Vagina (tissue), 2 donors: ENCODE results near the gene TOMM7. TPM values are rescaled to one million over a fixed set of nuclear protein-coding genes. Genes with fewer than 3 reads are reported as not detected.

ENCODE experiments used
- DNase-seq, 2 donors: peaks; one replicate each; pipeline ENCODE4 v3.0.0-alpha.2; 2017; ENCODE audit errors: extremely low spot score in 2 of 2
- H3K27ac ChIP-seq: fragments of 200-600 bp; sonication (generic); one replicate; pipeline ENCODE4 v1.5.1; 2019
- H3K27me3 ChIP-seq: fragments of 200-600 bp; sonication (generic); one replicate; pipeline ENCODE4 v1.5.1; 2019
- H3K36me3 ChIP-seq, 2 donors: fragments of 200-600 bp; sonication (generic); one replicate each; pipeline ENCODE4 v1.5.1; 2017 to 2019
- H3K4me1 ChIP-seq: fragments of 200-600 bp; sonication (generic); one replicate; pipeline ENCODE4 v1.5.1; 2019
- H3K4me3 ChIP-seq, 2 donors: fragments of 200-600 bp; sonication (generic); 1 replicate in 1 of 2; 2 replicates in 1 of 2; pipeline ENCODE4 v1.5.1; 2016 to 2019
- H3K9me3 ChIP-seq: fragments of 200-600 bp; sonication (generic); one replicate; pipeline ENCODE4 v1.5.1; 2019
- POLR2A ChIP-seq, 2 donors: fragments of 450-650 bp; IDR thresholded peaks; one replicate each; pipeline ENCODE4 v1.6.1; 2017; ENCODE audit warnings: antibody characterized with exemption in 2 of 2, mild to moderate bottlenecking in 2 of 2, moderate library complexity in 2 of 2
- POLR2AphosphoS5 ChIP-seq, 2 donors: sonication (generic); formaldehyde crosslinking; IDR thresholded peaks; one replicate each; pipeline ENCODE4 v1.9.0; 2017; ENCODE audit warnings: antibody characterized with exemption in 2 of 2, mild to moderate bottlenecking in 2 of 2, low read depth in 1 of 2; ENCODE audit not compliant: insufficient read depth in 1 of 2
- intact Hi-C: fragments of 100-400 bp; cut with DNase I; formaldehyde crosslinking; loops from one replicate; pipeline ENCODE4 v1.15.1; 2023
- total RNA-seq: library from RNA; depleted of rRNA; stranded (reverse); fragments of >200 nt; gene quantifications from one replicate; pipeline ENCODE4 v1.2.3, GENCODE V29; 2016
- TF ChIP-seq, protein P1 (sequence below), 3 experiments: fragments of 450-650 bp in 2 of 3; fragments of 200-600 bp in 1 of 3; sonication (generic) in 1 of 3; IDR thresholded peaks; one replicate each; pipeline ENCODE4 v1.5.1; 2017 to 2019; ENCODE audit warnings: antibody characterized with exemption in 3 of 3, mild to moderate bottlenecking in 2 of 3, moderate library complexity in 2 of 3

The TOMM7 gene
- total RNA-seq, 1 donor from 2014 or later: 167 TPM

DNA sequence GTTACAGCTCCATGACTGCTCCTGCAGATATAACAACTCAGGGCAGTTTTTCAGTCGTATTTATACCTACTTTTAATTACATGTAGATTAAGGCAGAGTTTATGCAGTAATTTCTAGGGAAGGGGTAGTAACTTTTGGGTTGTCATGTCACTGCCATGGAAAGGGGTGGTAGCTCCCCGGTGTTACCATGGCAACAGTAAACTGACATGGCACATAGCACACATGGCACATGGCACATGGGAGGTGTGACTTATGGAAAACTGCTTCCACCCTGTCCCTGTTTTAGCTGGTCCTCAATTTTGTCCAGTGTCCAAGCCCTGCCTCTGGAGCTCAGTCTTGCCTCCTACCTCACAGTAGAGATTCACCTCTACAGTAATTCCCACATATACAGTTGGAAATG is 3.9 kb upstream of the TOMM7 start:
- intact Hi-C loops: no loop called here
- Histone ChIP-seq H3K36me3 (no peaks in the 10 kb centered on the region), H3K27me3 (no peaks in the 10 kb centered on the region), H3K4me1 (peaks cover 12% of the 10 kb centered on the region), H3K9me3 (no peaks in the 10 kb centered on the region), H3K4me3 (no peak overlapping the region), H3K27ac (no peak overlapping the region)
- no peak for TF ChIP-seq POLR2AphosphoS5 (IDR thresholded peaks at IDR 0.05; ENCODE audit: insufficient read depth in 1 of 2, low read depth in 1 of 2)
- no peak for TF ChIP-seq POLR2A (IDR thresholded peaks at IDR 0.05)
- TF ChIP-seq, protein P1, sequence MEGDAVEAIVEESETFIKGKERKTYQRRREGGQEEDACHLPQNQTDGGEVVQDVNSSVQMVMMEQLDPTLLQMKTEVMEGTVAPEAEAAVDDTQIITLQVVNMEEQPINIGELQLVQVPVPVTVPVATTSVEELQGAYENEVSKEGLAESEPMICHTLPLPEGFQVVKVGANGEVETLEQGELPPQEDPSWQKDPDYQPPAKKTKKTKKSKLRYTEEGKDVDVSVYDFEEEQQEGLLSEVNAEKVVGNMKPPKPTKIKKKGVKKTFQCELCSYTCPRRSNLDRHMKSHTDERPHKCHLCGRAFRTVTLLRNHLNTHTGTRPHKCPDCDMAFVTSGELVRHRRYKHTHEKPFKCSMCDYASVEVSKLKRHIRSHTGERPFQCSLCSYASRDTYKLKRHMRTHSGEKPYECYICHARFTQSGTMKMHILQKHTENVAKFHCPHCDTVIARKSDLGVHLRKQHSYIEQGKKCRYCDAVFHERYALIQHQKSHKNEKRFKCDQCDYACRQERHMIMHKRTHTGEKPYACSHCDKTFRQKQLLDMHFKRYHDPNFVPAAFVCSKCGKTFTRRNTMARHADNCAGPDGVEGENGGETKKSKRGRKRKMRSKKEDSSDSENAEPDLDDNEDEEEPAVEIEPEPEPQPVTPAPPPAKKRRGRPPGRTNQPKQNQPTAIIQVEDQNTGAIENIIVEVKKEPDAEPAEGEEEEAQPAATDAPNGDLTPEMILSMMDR (IDR thresholded peaks at IDR 0.05): no peak
- no peak for DNase-seq

DNA sequence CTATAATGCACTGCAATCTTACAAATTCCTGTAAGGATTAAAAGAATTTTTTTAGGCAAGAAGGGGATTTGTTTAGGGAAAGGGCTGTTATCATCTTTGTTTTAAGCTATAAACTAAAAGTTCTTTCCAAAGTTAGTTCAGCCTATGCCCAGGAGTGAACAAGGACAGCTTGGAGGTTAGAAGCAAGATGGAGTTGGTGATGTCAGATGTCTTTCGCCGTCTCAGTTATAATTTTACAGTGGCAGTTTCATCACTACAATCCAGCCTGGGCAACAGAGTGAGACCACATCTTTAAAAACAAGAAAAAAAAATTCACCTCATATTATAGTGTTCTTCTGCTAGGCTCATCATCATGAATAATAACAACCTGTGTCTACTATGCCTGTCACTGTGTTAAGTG is 2.1 kb upstream of the TOMM7 start:
- Histone ChIP-seq H3K9me3 (no peaks in the 10 kb centered on the region), H3K27me3 (no peaks in the 10 kb centered on the region), H3K36me3 (no peaks in the 10 kb centered on the region), H3K4me3 (no peak overlapping the region), H3K4me1 (peaks cover 30% of the 10 kb centered on the region), H3K27ac (no peak overlapping the region)
- no peak for DNase-seq
- TF ChIP-seq, protein P1 (IDR thresholded peaks at IDR 0.05): no peak
- TF ChIP-seq POLR2AphosphoS5 (IDR thresholded peaks at IDR 0.05; ENCODE audit: insufficient read depth in 1 of 2, low read depth in 1 of 2) (no peak), POLR2A (IDR thresholded peaks at IDR 0.05) (no peak)
- intact Hi-C loops: no loop called here

DNA sequence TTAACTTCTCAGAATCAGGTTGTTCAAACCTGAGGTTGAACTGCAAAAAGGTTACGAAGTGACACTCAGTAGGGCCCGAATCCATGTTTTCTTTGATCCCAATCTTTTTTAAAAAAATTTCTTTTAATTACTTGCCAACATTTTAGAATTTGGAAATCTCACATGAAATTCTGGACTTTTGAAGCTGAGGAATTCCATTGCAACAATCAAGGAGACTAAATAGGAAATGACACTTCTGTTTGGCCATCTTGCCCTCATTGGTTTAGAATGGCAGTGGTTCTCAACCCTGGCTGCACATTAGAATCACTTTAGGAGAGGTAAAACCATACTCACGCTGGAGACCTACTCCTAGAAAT is 471 bp upstream of the TOMM7 start:
- TF ChIP-seq, protein P1 (IDR thresholded peaks at IDR 0.05): no peak
- TF ChIP-seq POLR2A (IDR thresholded peaks at IDR 0.05) (no peak), POLR2AphosphoS5 (IDR thresholded peaks at IDR 0.05; ENCODE audit: insufficient read depth in 1 of 2, low read depth in 1 of 2) (no peak)
- no peaks in the 10 kb centered on the region for H3K36me3 ChIP-seq
- peak overlapping the region; percentile 84 to 93 for H3K4me3 ChIP-seq
- no peak for DNase-seq
- H3K27me3 ChIP-seq: no peaks in the 10 kb centered on the region
- intact Hi-C loops: no loop called here
- H3K9me3 ChIP-seq: no peaks in the 10 kb centered on the region
- peaks cover 35% of the 10 kb centered on the region for H3K4me1 ChIP-seq
- H3K27ac ChIP-seq: peak overlapping the region; percentile 93

DNA sequence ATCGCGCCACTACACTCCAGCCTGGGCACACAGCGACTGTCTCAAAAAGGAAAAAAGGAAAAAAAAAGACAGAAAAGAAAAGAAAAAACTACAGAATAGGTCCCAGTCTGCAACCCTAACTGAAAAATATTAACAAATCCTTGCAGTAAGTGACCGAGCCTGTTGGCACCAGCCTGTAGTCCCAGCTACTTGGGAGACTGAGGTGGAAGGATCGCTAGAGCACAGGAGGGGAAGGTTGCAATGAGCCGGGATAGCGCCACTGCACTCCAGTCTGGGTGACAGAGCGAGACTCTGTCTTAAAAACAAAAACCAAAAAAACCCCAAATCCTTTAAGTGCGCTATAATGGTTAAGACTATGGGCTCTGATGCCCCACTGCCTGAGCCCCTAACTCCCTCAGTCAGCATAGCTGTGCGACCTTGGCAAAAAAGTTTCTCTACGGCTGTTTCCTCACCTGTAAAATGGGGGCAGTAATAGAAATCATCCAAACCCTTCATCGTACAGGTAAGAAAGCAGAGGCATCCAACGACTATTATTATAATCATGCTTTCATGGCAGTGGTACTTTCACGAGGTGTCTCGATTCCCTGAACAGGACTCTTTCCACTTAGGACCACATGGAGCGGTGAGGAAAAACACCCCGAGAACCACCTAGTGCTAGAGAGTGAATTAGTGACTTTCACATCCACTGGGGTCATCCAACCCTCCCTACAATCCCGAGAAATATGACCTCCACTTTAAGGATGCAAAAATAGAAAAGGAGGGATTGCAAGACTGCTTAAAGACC is 755 bp downstream of the TOMM7 start:
- intact Hi-C loops: no loop called here
- DNase-seq: no peak
- H3K36me3 ChIP-seq: peaks cover 0 to 10% of the 10 kb centered on the region in 2 donors
- H3K27ac ChIP-seq: peak overlapping the region; percentile 93
- peaks cover 35% of the 10 kb centered on the region for H3K4me1 ChIP-seq
- peak overlapping the region; percentile 84 to 93 for H3K4me3 ChIP-seq
- H3K9me3 ChIP-seq: no peaks in the 10 kb centered on the region
- TF ChIP-seq, protein P1 (IDR thresholded peaks at IDR 0.05): no peak
- TF ChIP-seq POLR2A (IDR thresholded peaks at IDR 0.05) (no peak), POLR2AphosphoS5 (IDR thresholded peaks at IDR 0.05; ENCODE audit: insufficient read depth in 1 of 2, low read depth in 1 of 2) (no peak)
- no peaks in the 10 kb centered on the region for H3K27me3 ChIP-seq

DNA sequence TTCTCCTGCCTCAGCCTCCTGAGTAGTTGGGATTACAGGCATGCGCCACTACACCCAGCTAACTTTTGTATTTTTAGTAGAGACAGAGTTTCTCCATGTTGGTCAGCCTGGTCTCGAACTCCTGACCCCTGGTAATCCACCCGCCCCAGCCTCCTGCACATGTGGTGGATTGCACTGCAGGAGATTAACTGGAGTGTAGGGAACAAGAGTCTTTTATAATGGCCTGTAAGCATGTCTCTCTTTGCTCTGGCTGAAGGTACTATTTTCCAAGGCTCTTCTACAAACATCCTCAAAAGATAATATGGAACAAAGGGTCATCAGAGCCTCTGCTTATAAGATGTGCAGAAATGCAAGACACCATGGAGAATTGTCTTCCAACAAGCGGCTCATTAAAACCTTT is 3.2 kb downstream of the TOMM7 start:
- no peak for DNase-seq
- H3K27me3 ChIP-seq: no peaks in the 10 kb centered on the region
- H3K4me1 ChIP-seq: peaks cover 35% of the 10 kb centered on the region
- H3K4me3 ChIP-seq: no peak overlapping the region
- intact Hi-C loops: no loop called here
- TF ChIP-seq, protein P1 (IDR thresholded peaks at IDR 0.05): no peak
- TF ChIP-seq POLR2A (IDR thresholded peaks at IDR 0.05): no peak
- no peak for TF ChIP-seq POLR2AphosphoS5 (IDR thresholded peaks at IDR 0.05; ENCODE audit: insufficient read depth in 1 of 2, low read depth in 1 of 2)
- H3K9me3 ChIP-seq: no peaks in the 10 kb centered on the region
- peaks cover 0 to 26% of the 10 kb centered on the region in 2 donors for H3K36me3 ChIP-seq
- no peak overlapping the region for H3K27ac ChIP-seq
